OCI-LY1 (cell line): ENCODE results near the gene DYNC1LI1.

Experiments used
- CTCF ChIP-seq: fragments of 200-600 bp; sonication (generic), shearing (Covaris generic); IDR thresholded peaks from 2 replicates; pipeline ENCODE4 v1.5.1; 2017; ENCODE audit warnings: mild to moderate bottlenecking, antibody characterized with exemption, low read length, moderate library complexity, mixed read lengths
- EZH2 ChIP-seq: fragments of 200-600 bp; sonication (generic), shearing (Covaris generic); IDR thresholded peaks from 2 replicates; pipeline ENCODE4 v1.8.0; 2017; ENCODE audit warnings: borderline replicate concordance, mixed run types, mild to moderate bottlenecking, antibody characterized with exemption, low read length, moderate library complexity, mixed read lengths

GRCh38 chr3:32500231-32500630 is 70.4 kb downstream of the DYNC1LI1 start:
- TF ChIP-seq EZH2 (no peak), CTCF (no peak)
